Measurements from ENCODE around the gene ANKRD34A.
"Not testable (repeated sequence)": the region's sequence is repeated elsewhere in the genome, so short reads cannot be mapped to it uniquely, and the experiment has no call there.

ANKRD34A gene

GRCh38 chr1:145946477-145946986 lies 17.8 kb downstream of the ANKRD34A start:
- no peak for DNase-seq (ENCODE audit: low read depth in 2 of 2)

DNA sequence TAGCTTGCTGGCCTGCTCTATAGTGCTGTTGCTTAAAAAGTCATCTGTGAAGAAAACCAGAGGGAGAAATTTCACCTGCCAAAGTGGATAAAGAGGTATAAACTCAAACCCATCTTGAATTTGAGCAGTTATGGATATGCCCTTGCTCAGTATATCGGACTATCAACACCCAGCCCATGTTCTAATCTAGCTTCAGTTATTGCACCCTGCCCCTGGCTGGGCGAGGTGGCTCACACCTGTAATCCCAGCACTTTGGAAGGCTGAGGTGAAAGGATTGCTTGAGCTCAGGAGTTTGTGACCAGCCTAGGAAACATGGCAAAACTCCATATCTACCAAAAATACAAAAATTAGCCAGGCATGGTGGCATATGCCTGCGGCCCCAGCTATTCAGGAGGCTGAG lies 19.8 kb downstream of the ANKRD34A start:
- DNase-seq (ENCODE audit: low read depth in 2 of 2) = no peak

DNA sequence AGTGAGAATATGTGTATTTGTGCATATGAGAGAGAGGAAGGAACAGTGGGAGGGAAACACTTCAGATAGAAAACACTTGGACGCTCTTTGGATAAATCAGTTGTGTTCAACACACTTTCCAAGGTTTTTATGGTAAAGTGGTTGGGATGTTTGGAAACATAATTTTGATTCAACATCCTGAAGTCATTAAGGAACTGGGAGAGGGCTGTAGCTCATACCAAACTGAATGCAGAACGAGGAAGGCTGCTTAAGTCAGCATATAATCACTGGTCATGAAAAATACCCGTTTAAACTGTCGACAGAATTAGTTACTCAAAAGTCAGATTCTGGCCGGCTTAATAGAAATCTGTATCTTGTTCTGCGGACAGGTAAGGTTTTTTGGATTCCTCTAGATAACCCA lies 21.5 kb downstream of the ANKRD34A start:
- no peak for DNase-seq (ENCODE audit: low read depth in 2 of 2)

GRCh38 chr1:145942405-145942804 lies 22.0 kb downstream of the ANKRD34A start:
- DNase-seq (ENCODE audit: low read depth in 2 of 2) = no peak

GRCh38 chr1:145937436-145937835 lies 26.9 kb downstream of the ANKRD34A start:
- no peak for DNase-seq (ENCODE audit: low read depth in 2 of 2)

DNA sequence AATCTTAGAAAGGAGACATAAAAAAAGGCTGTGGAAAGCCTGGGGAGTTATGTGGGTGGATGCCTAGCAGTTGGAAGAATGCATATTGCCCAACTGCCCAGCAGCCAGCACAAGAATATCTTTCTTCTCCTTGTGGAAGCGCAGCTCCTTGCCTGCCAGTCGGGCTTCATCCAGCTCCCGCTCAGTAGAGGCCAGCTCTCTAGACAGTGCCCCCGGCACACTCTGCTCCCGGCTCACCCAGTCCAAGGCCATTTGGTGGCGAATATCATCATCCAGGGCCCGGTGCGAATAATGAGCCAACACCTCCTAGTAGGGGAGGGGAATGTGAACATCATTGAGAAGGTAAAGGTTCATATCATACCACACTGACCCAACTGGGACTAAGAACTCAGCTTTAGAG lies 28.1 kb downstream of the ANKRD34A start:
- no peak for DNase-seq (ENCODE audit: low read depth in 2 of 2)

DNA sequence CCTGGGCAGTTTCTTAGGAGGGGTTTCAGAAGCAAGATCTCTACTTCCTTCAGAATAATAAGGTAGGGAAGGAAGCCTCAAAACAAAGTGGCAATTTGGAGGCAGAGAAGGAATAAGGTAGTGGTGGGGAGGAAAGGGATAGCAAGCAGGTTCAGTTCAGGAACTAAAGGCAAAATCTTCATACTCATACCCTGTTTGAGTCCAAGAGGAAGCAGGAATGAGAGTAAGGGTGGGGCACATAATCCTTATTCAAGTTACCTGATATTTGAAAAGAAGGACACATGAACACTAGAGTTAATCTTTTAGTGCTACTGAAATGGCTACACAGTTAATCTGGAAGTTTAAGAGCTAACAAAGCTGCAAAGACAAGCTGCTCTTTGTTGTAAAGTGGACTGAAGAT lies 28.7 kb downstream of the ANKRD34A start:
- no peak for DNase-seq (ENCODE audit: low read depth in 2 of 2)

- not testable (repeated sequence) for DNase-seq (ENCODE audit: low read depth in 2 of 2)
Observed at GRCh38 chr1:145932522-145933009, 31.8 kb downstream of the ANKRD34A start.

- DNase-seq (ENCODE audit: low read depth in 2 of 2) = no peak
Observed at GRCh38 chr1:145927916-145928643, 36.3 kb downstream of the ANKRD34A start.

DNA sequence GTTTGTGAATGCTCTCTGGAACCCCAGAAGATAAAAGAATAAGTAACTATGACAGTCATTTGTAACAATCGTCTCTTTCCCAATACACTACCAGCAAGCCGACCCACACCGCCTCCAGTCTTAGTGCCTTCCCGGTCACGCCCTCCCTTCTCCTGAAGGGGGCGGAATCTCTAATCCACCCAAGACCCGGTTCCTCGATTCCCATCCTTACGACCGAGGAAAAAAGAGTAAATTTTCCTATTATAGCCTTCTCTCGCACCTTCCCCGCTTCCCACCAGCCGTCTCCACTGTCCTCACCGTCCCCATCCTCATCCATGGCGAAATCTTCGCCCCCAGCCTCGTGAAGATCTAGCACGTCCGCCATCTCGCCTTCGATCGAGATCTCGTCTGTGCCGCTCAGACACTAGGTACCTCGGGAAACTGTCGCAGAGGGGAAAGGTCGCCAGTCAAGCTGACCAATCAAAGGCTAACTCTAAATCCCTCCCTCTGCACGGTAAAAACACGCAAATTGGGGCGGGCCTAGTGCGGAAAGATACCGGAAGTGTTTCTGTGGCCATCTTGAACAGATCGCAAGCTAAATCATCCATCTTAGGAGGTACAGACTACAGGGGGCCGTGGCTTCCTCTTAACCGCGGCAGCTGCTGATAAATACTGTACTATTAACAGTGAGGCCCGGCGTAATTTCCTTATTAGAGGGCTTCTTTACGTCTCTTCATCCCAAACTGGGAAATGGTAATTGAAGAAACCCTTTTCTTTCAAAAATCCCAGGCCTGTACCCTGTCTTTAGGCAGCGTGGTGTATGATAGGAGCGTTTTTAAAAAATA lies 37.1 kb downstream of the ANKRD34A start, which contains the start of gene RBM8A:
Gene RBM8A, minus strand, starts transcription at position 422 of the 824 bp plus-strand sequence. Its CDS starts 58 bp downstream, at position 364.
- peak; percentile 81 to 82 for DNase-seq (ENCODE audit: low read depth in 2 of 2)

GRCh38 chr1:145926686-145927062 lies 37.7 kb downstream of the ANKRD34A start:
- no peak for DNase-seq (ENCODE audit: low read depth in 2 of 2)

DNA sequence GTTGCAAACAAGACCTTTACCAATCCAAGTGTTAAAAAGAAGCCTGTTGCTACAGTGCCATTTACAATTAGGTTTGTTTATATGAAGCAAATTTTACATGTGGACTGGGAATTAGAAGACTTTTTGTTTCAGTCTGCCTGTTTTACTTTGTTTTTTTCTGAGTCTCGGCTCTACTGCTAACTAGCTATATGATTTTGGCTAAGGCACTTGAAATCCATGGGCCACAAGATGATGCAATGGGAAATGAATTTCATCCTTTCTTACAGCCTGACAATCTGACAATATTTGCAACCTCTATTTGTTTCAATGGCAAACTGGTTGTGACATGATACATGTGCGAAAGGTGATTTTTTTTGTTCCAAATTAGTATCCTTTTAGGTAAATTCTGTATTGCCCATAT lies 42.1 kb downstream of the ANKRD34A start:
- DNase-seq (ENCODE audit: low read depth in 2 of 2) = no peak

- not testable (repeated sequence) for DNase-seq (ENCODE audit: low read depth in 2 of 2)
Observed at GRCh38 chr1:145920297-145920696, 44.1 kb downstream of the ANKRD34A start.

DNA sequence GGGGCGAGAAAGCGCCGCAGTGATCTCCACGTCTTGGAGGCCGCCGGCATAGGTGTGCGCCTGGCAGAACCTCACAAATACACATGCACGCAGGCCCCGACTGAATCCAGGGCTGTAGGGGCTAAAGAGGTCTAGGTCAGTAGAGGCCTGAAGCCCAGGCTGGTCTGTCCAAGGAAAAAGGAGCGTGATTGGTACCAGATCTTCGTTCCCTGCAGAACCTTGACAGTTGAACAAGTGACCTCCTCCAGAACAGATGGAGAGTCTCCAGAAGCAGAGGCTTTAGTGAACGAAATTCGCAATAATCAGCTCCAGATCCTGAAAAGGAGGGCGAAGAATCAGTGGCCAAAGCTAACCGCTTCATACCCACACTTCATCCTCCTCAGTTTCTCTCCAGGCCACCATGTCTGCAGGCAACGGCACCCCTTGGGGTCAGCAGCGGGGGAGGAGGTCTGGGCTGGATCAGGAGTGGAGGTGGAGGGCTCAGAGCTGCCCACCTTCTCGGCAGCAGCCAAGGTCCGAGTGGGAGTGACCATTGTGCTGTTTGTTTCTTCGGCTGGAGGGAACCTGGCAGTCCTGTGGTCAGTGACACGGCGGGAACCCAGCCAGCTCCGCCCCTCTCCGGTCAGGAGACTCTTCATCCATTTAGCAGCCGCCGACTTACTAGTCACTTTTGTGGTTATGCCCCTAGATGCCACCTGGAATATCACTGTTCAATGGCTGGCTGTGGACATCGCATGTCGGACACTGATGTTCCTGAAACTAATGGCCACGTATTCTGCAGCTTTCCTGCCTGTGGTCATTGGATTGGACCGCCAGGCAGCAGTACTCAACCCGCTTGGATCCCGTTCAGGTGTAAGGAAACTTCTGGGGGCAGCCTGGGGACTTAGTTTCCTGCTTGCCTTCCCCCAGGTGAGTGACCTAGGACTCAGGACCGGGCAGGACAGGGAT lies 45.1 kb downstream of the ANKRD34A start:
- no peak for DNase-seq (ENCODE audit: low read depth in 2 of 2)

GRCh38 chr1:145918144-145918991 lies 46.0 kb downstream of the ANKRD34A start, which contains the start of gene PEX11B:
TSS of gene PEX11B (minus strand) at chr1:145918717. CDS start at chr1:145918688, 29 bp downstream.
- peak; percentile 83 to 84 for DNase-seq (ENCODE audit: low read depth in 2 of 2)

DNA sequence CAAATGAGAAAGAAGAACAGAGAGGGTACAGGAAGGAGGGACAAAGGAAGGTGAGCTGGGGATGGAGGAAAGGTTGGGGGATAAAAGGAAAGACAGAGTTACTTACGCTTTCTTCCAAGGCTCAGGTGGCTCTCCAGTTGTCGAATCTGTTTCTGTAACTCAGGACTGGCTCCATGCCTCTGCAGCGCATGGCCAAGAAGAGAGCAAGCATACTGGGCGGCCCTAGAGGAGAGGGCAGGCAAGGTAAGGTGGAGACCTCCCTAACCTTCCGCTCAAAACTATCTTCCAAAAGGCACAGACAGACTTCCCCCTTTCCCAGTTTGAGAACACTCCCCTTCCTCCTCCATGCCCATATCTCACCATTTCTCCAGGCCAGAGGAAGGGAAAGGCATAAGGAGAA lies 46.8 kb downstream of the ANKRD34A start:
- DNase-seq (ENCODE audit: low read depth in 2 of 2) = no peak

DNA sequence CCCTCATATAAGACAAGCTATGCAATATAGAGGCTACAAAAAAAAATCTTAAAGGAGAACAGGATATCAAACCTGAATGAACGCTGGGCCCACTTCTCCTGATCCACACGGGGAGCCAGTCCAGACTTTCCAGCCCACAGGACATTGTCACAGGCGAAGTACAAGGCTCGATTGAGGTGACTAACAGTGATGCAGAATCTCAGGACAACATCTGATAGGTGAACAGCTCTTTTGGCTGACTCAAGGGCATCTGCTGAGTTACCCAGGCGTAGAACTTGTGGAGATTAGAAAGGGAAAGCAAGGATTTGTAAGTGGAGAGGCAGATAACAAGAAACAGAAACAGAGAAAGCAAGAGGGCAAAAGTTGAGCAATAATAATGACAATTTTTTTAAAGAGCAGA lies 47.6 kb downstream of the ANKRD34A start:
- DNase-seq (ENCODE audit: low read depth in 2 of 2) = no peak

GRCh38 chr1:145912128-145912641 lies 52.2 kb downstream of the ANKRD34A start:
- DNase-seq (ENCODE audit: low read depth in 2 of 2) = no peak

All from stimulated activated CD8-positive, alpha-beta memory T cell treated with anti-CD3 and anti-CD28 coated beads, Interleukin-7, amount 100 ng/mL, for 1 hour (primary cell).